Gastroesophageal sphincter (tissue), 3 donors: ENCODE data around the gene PSRC1.

Source experiments
- CTCF ChIP-seq, 4 experiments: fragments of 200-600 bp in 2 of 4; fragments of 450-650 bp in 2 of 4; sonication (generic) in 1 of 4; IDR thresholded peaks; one replicate each; pipeline ENCODE4 v1.5.1; 2017 to 2019; ENCODE audit warnings: antibody characterized with exemption in 4 of 4, mild to moderate bottlenecking in 2 of 4, moderate library complexity in 2 of 4
- EP300 ChIP-seq: sonication (generic); formaldehyde crosslinking; IDR thresholded peaks from one replicate; pipeline ENCODE4 v1.6.1; 2017; ENCODE audit warnings: antibody characterized with exemption, mild to moderate bottlenecking
- POLR2A ChIP-seq, 2 donors: fragments of 450-650 bp; IDR thresholded peaks; one replicate each; pipeline ENCODE4 v1.6.1; 2017; ENCODE audit warnings: antibody characterized with exemption in 2 of 2, mild to moderate bottlenecking in 2 of 2, moderate library complexity in 1 of 2

- no peak for TF ChIP-seq CTCF (IDR thresholded peaks at IDR 0.05)
- TF ChIP-seq EP300: no peak
- no peak for TF ChIP-seq POLR2A (IDR thresholded peaks at IDR 0.05)
These were observed 28.3 kb downstream of the PSRC1 start for GRCh38 chr1:109254621-109255096.
